ENCODE measurements around the gene NCKAP5. TPM values are rescaled to one million over a fixed set of nuclear protein-coding genes. Genes with fewer than 3 reads are reported as not detected.

NCKAP5 gene
- total and polyA plus RNA-seq, 9 of the 15 experiments (the other 6 are each of a cell fraction or from before 2014, with no cell fraction given), result not detected

DNA sequence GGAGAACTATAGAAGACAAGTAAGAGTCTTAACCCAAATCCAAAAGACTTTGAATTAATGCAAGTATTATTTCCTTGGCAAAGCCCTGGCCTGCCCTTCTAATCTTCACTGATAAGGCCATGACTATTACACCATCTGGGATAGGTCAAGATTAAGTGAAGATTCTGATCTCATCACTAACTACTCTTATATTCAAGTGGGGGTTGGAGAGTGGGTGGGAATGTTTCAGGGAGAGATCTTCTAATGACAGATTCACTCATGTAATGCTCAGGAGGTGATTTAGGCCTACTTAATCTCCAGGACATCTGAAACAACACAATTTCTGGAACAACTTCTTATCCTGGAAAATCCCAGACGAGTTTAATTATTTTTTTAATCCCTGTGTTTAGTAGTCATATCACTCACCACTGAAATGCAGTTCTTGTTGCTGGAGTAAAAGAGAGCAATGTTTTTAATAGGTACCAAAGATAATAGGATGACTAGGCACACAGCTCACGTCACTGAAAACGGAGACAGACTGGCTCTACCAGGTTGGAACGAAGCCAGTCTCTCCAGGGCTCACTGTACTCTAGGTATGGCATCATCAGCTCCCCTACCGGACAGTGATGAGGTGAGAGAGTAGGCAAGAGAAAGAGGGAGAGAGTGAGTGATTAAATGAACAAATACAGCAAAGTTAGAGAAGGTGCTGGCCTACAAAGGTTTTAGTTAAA is 133.1 kb downstream of the NCKAP5 start:
- ChIA-PET CTCF (ENCODE audit: low intra/inter-chr PET ratio) (no interaction called here), POLR2A (no interaction called here)
- no peaks in the 10 kb centered on the region for H3K79me2 ChIP-seq (ENCODE audit: control insufficient read depth, insufficient read depth, low read length)
- no peaks in the 10 kb centered on the region for H3K4me1 ChIP-seq (replicated peaks in 1 of 2; ENCODE audit: control insufficient read depth in 2 of 2, insufficient read depth in 2 of 2, low read length in 2 of 2)
- whole genome bisulfite sequencing (ENCODE audit: insufficient coverage, low coverage, missing lambda C conversion rate), result 3% methylated on average over 5 of the region's 5 CpGs
- intact Hi-C loops (cut with micrococcal nuclease) (no loop called here), in situ Hi-C loops (cut with MboI) (no loop called here)
- H3K4me2 ChIP-seq (ENCODE audit: insufficient read depth, low read length), result no peak overlapping the region
- H3K9me3 ChIP-seq (replicated peaks; ENCODE audit: control insufficient read depth, insufficient read depth, low read depth, low read length), result no peaks in the 10 kb centered on the region
- FAIRE-seq, result no peak
- H3K4me3 ChIP-seq, result no peak overlapping the region
- no peak overlapping the region for H2AFZ ChIP-seq (ENCODE audit: low read depth, low read length)
- no peak for DNase-seq (ENCODE audit: extremely low read depth in 1 of 4, low spot score in 3 of 4)
- H3K9ac ChIP-seq (ENCODE audit: insufficient read depth in 1 of 2, low read depth in 2 of 2, low read length in 2 of 2), result no peak overlapping the region
- no peaks in the 10 kb centered on the region for H4K20me1 ChIP-seq (replicated peaks; ENCODE audit: control insufficient read depth, insufficient read depth, low read length)
- H3K27me3 ChIP-seq (ENCODE audit: control insufficient read depth in 2 of 2, insufficient read depth in 2 of 2, low read length in 2 of 2), result no peaks in the 10 kb centered on the region
- H3K27ac ChIP-seq (ENCODE audit: extremely low read depth, low read depth, low read length), result no peak overlapping the region
- H3K36me3 ChIP-seq (ENCODE audit: control insufficient read depth, insufficient read depth, low read length), result no peaks in the 10 kb centered on the region
- H3K9me1 ChIP-seq (ENCODE audit: control insufficient read depth, insufficient read depth, low read length), result no peaks in the 10 kb centered on the region
- no peak for ATAC-seq
- BruUV-seq (replicated peaks), result no TSS peak
- no peak for TF ChIP-seq SP2 (IDR thresholded peaks at IDR 0.05; ENCODE audit: extremely low read depth, low read depth, low read length, poor library complexity, severe bottlenecking)
- TF ChIP-seq, protein P1, sequence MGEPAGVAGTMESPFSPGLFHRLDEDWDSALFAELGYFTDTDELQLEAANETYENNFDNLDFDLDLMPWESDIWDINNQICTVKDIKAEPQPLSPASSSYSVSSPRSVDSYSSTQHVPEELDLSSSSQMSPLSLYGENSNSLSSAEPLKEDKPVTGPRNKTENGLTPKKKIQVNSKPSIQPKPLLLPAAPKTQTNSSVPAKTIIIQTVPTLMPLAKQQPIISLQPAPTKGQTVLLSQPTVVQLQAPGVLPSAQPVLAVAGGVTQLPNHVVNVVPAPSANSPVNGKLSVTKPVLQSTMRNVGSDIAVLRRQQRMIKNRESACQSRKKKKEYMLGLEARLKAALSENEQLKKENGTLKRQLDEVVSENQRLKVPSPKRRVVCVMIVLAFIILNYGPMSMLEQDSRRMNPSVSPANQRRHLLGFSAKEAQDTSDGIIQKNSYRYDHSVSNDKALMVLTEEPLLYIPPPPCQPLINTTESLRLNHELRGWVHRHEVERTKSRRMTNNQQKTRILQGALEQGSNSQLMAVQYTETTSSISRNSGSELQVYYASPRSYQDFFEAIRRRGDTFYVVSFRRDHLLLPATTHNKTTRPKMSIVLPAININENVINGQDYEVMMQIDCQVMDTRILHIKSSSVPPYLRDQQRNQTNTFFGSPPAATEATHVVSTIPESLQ (CRISPR knock-in tag; IDR thresholded peaks at IDR 0.05), result no peak
- TF ChIP-seq GABPB1 (CRISPR knock-in tag; IDR thresholded peaks at IDR 0.05), result no peak
- TF ChIP-seq MED1 (CRISPR knock-in tag; IDR thresholded peaks at IDR 0.05; ENCODE audit: borderline replicate concordance), result no peak
- no peak for TF ChIP-seq SMARCC2 (IDR thresholded peaks at IDR 0.05; ENCODE audit: low read depth)
- TF ChIP-seq, protein P2, sequence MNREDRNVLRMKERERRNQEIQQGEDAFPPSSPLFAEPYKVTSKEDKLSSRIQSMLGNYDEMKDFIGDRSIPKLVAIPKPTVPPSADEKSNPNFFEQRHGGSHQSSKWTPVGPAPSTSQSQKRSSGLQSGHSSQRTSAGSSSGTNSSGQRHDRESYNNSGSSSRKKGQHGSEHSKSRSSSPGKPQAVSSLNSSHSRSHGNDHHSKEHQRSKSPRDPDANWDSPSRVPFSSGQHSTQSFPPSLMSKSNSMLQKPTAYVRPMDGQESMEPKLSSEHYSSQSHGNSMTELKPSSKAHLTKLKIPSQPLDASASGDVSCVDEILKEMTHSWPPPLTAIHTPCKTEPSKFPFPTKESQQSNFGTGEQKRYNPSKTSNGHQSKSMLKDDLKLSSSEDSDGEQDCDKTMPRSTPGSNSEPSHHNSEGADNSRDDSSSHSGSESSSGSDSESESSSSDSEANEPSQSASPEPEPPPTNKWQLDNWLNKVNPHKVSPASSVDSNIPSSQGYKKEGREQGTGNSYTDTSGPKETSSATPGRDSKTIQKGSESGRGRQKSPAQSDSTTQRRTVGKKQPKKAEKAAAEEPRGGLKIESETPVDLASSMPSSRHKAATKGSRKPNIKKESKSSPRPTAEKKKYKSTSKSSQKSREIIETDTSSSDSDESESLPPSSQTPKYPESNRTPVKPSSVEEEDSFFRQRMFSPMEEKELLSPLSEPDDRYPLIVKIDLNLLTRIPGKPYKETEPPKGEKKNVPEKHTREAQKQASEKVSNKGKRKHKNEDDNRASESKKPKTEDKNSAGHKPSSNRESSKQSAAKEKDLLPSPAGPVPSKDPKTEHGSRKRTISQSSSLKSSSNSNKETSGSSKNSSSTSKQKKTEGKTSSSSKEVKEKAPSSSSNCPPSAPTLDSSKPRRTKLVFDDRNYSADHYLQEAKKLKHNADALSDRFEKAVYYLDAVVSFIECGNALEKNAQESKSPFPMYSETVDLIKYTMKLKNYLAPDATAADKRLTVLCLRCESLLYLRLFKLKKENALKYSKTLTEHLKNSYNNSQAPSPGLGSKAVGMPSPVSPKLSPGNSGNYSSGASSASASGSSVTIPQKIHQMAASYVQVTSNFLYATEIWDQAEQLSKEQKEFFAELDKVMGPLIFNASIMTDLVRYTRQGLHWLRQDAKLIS (CRISPR knock-in tag; IDR thresholded peaks at IDR 0.05), result no peak
- no peak for TF ChIP-seq NUFIP1 (IDR thresholded peaks at IDR 0.05; ENCODE audit: partially characterized antibody)
- TF ChIP-seq HNRNPUL1 (IDR thresholded peaks at IDR 0.05; ENCODE audit: low read length), result no peak
- TF ChIP-seq IRF2 (CRISPR knock-in tag; IDR thresholded peaks at IDR 0.05), result no peak
- no peak for TF ChIP-seq U2AF1 (optimal IDR thresholded peaks at IDR 0.05; ENCODE audit: low read depth, low read length)
- TF ChIP-seq BRF1 (IDR thresholded peaks at IDR 0.05; ENCODE audit: borderline replicate concordance, extremely low read depth, insufficient read length), result no peak
- TF ChIP-seq, protein P3, sequence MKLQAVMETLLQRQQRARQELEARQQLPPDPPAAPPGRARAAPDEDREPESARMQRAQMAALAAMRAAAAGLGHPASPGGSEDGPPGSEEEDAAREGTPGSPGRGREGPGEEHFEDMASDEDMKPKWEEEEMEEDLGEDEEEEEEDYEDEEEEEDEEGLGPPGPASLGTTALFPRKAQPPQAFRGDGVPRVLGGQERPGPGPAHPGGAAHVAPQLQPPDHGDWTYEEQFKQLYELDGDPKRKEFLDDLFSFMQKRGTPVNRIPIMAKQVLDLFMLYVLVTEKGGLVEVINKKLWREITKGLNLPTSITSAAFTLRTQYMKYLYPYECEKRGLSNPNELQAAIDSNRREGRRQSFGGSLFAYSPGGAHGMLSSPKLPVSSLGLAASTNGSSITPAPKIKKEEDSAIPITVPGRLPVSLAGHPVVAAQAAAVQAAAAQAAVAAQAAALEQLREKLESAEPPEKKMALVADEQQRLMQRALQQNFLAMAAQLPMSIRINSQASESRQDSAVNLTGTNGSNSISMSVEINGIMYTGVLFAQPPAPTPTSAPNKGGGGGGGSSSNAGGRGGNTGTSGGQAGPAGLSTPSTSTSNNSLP (IDR thresholded peaks at IDR 0.05; ENCODE audit: borderline replicate concordance, low read depth, low read length), result no peak
- no peak for TF ChIP-seq SPI1 (IDR thresholded peaks at IDR 0.05; ENCODE audit: borderline replicate concordance, low read depth, low read length)
- TF ChIP-seq HOXB6 (CRISPR knock-in tag; IDR thresholded peaks at IDR 0.05; ENCODE audit: borderline replicate concordance), result no peak
- no peak for TF ChIP-seq GABPA (tag; conservative IDR thresholded peaks at IDR 0.05; ENCODE audit: low read depth)

All from K562 (cell line).